Bronchial epithelial cell (primary cell): ENCODE data around the gene ANKS1B. TPM values are rescaled to one million over a fixed set of nuclear protein-coding genes. Genes with fewer than 3 reads are reported as not detected.

ENCODE experiments used
- DNase-seq: peaks from one replicate; pipeline ENCODE4 v3.0.0-alpha.2; 2010; ENCODE audit warnings: low read depth
- FAIRE-seq: peaks from 2 replicates; lab custom pipeline; 2011; peaks lifted over from hg19 to GRCh38; lab: Jason Lieb, UNC
- H3K27me3 ChIP-seq: 2 replicates; pipeline ENCODE4 v1.5.1; 2011; ENCODE audit warnings: low read length; ENCODE audit not compliant: control insufficient read depth, insufficient read depth
- H3K36me3 ChIP-seq: 2 replicates; pipeline ENCODE4 v1.5.1; 2011; ENCODE audit warnings: low read length; ENCODE audit not compliant: control insufficient read depth, insufficient read depth
- H3K4me3 ChIP-seq: 2 replicates; pipeline ENCODE4 v1.5.1; 2011; ENCODE audit warnings: mild to moderate bottlenecking, low read depth, low read length, control low read depth
- CTCF ChIP-seq: IDR thresholded peaks from 2 replicates; pipeline ENCODE4 v1.5.1; 2011; ENCODE audit warnings: mild to moderate bottlenecking, moderate library complexity, low read length, control low read depth, inconsistent platforms; ENCODE audit not compliant: insufficient read depth, severe bottlenecking
- total RNA-seq: library from RNA; depleted of rRNA; stranded (reverse); fragments of >200 nt; gene quantifications from 2 replicates; pipeline ENCODE4 v1.2.1, GENCODE V29; 2014

ANKS1B gene
- total RNA-seq, 1 donor from 2014 or later, result 0.26 TPM

- Histone ChIP-seq H3K4me3 (no peak overlapping the region), H3K27me3 (no peaks in the 10 kb centered on the region), H3K36me3 (no peaks in the 10 kb centered on the region)
- FAIRE-seq, result no peak
- TF ChIP-seq CTCF, result no peak
- DNase-seq, result no peak
Measured at GRCh38 chr12:99265648-99266047, 719.1 kb downstream of the ANKS1B start.

GRCh38 chr12:99261256-99261655 lies 723.5 kb downstream of the ANKS1B start:
- TF ChIP-seq CTCF, result no peak
- Histone ChIP-seq H3K36me3 (no peaks in the 10 kb centered on the region), H3K4me3 (no peak overlapping the region), H3K27me3 (no peaks in the 10 kb centered on the region)
- FAIRE-seq, result no peak
- no peak for DNase-seq

GRCh38 chr12:99260456-99260996 lies 724.2 kb downstream of the ANKS1B start:
- no peak overlapping the region for H3K4me3 ChIP-seq
- DNase-seq (no peak), FAIRE-seq (no peak)
- TF ChIP-seq CTCF, result no peak
- no peaks in the 10 kb centered on the region for H3K27me3 ChIP-seq
- H3K36me3 ChIP-seq, result no peaks in the 10 kb centered on the region

GRCh38 chr12:99259040-99259934 lies 725.4 kb downstream of the ANKS1B start:
- DNase-seq (no peak), FAIRE-seq (no peak)
- H3K36me3 ChIP-seq, result no peaks in the 10 kb centered on the region
- TF ChIP-seq CTCF, result no peak
- H3K27me3 ChIP-seq, result no peaks in the 10 kb centered on the region
- no peak overlapping the region for H3K4me3 ChIP-seq

- DNase-seq (no peak), FAIRE-seq (no peak)
- no peaks in the 10 kb centered on the region for H3K36me3 ChIP-seq
- TF ChIP-seq CTCF, result no peak
- no peaks in the 10 kb centered on the region for H3K27me3 ChIP-seq
- H3K4me3 ChIP-seq, result no peak overlapping the region
Measured at GRCh38 chr12:99257672-99258071, 727.1 kb downstream of the ANKS1B start.
